ENCODE data around the gene KRT24. TPM values are rescaled to one million over a fixed set of nuclear protein-coding genes. Genes with fewer than 3 reads are reported as not detected.

KRT24 gene
- total RNA-seq, 1 donor from 2014 or later = not detected

GRCh38 chr17:40651939-40652338, 51.6 kb downstream of the KRT24 start:
- no peak overlapping the region for H3K4me3 Mint-ChIP-seq (ENCODE audit: unreplicated experiment)
- no peaks in the 10 kb centered on the region for H4K20me1 ChIP-seq (ENCODE audit: insufficient read depth, low read length)
- no peaks in the 10 kb centered on the region for H3K36me3 Mint-ChIP-seq (ENCODE audit: low read depth, unreplicated experiment)
- no peaks in the 10 kb centered on the region for H3K9me3 ChIP-seq (ENCODE audit: insufficient read depth, low read depth, low read length)
- peaks cover 15% of the 10 kb centered on the region for H3K79me2 ChIP-seq (ENCODE audit: insufficient read depth, low read length)
- no peak overlapping the region for H2AFZ ChIP-seq (ENCODE audit: low read depth, low read length)
- no peak overlapping the region for H3K27ac Mint-ChIP-seq (ENCODE audit: unreplicated experiment)
- H3K4me3 ChIP-seq (ENCODE audit: insufficient read depth, low read depth, low read length) = no peak overlapping the region
- no peak overlapping the region for H3K9ac ChIP-seq (ENCODE audit: low read length)
- no peak overlapping the region for H3K27ac ChIP-seq (ENCODE audit: low read depth, low read length)
- no peak for TF ChIP-seq CTCF (IDR thresholded peaks at IDR 0.05; ENCODE audit: insufficient read depth, low read depth, low read length)
- no peak for TF ChIP-seq EZH2 (IDR thresholded peaks at IDR 0.05; ENCODE audit: insufficient read depth, low read length)
- no peaks in the 10 kb centered on the region for H3K36me3 ChIP-seq (ENCODE audit: insufficient read depth, low read length)
- peaks cover 9% of the 10 kb centered on the region for H3K4me1 ChIP-seq (ENCODE audit: insufficient read depth, low read length)
- no peak overlapping the region for H3K4me2 ChIP-seq (ENCODE audit: low read length)
- no peaks in the 10 kb centered on the region for H3K9me3 Mint-ChIP-seq (ENCODE audit: unreplicated experiment)
- no peaks in the 10 kb centered on the region for H3K27me3 Mint-ChIP-seq (ENCODE audit: low read depth, unreplicated experiment)
- DNase-seq (ENCODE audit: low read depth) (no peak), FAIRE-seq (no peak)
- H3K27me3 ChIP-seq (ENCODE audit: insufficient read depth, low read length) = peaks cover 2% of the 10 kb centered on the region
- peaks cover 3% of the 10 kb centered on the region for H3K4me1 Mint-ChIP-seq (ENCODE audit: low read depth, unreplicated experiment)

DNA sequence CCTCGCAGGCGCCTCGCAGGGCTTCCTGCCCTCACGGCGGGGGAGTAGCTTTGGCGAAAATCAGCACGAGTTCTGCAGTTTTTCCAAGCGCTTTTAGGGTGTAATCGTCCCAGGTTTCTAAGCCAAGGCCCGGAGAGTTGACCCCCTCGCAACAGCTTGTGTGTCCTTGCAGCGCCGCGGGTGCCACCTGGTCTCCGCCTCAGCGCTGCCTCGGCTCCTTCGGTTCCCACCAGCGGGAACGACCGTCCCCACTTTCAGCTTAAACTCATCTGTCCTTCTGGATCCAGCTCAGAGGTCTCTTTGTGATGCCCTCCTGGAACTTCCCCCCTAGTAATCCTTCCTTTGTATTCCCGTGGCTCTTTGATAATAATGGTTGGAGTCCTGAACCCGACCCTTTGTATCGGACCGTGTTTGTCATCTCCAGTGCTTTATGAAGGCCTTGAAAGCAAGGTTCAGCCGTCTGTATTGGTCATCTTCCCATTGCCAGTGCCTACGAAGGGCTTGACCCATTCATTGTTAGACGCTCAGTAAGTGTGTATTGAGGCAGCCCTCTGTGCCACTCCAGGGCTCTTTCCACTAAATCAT, 55.1 kb downstream of the KRT24 start:
- Histone ChIP-seq H3K27me3 (ENCODE audit: insufficient read depth, low read length) (no peaks in the 10 kb centered on the region), H3K79me2 (ENCODE audit: insufficient read depth, low read length) (peaks cover 50% of the 10 kb centered on the region), H2AFZ (ENCODE audit: low read depth, low read length) (peak overlapping the region; percentile 92), H3K4me2 (ENCODE audit: low read length) (peak overlapping the region; percentile 85), H3K9me3 (ENCODE audit: insufficient read depth, low read depth, low read length) (no peaks in the 10 kb centered on the region), H3K36me3 (ENCODE audit: insufficient read depth, low read length) (peaks cover 15% of the 10 kb centered on the region), H3K9ac (ENCODE audit: low read length) (peak overlapping the region; percentile 99), H3K4me3 (ENCODE audit: insufficient read depth, low read depth, low read length) (peak overlapping the region; percentile 96), H3K27ac (ENCODE audit: low read depth, low read length) (peak overlapping the region; percentile 98), H4K20me1 (ENCODE audit: insufficient read depth, low read length) (no peaks in the 10 kb centered on the region), H3K4me1 (ENCODE audit: insufficient read depth, low read length) (peaks cover 19% of the 10 kb centered on the region)
- DNase-seq (ENCODE audit: low read depth) (peak; percentile 18), FAIRE-seq (no peak)
- Mint-ChIP-seq H3K27ac (ENCODE audit: unreplicated experiment) (peak overlapping the region; percentile 99), H3K9me3 (ENCODE audit: unreplicated experiment) (no peaks in the 10 kb centered on the region), H3K36me3 (ENCODE audit: low read depth, unreplicated experiment) (peaks cover 2% of the 10 kb centered on the region), H3K4me1 (ENCODE audit: low read depth, unreplicated experiment) (peaks cover 12% of the 10 kb centered on the region), H3K4me3 (ENCODE audit: unreplicated experiment) (peak overlapping the region; percentile 85), H3K27me3 (ENCODE audit: low read depth, unreplicated experiment) (no peaks in the 10 kb centered on the region)
- TF ChIP-seq EZH2 (IDR thresholded peaks at IDR 0.05; ENCODE audit: insufficient read depth, low read length) (no peak), CTCF (IDR thresholded peaks at IDR 0.05; ENCODE audit: insufficient read depth, low read depth, low read length) (no peak)

Other genes starting within 250 kb of the KRT24 start
- not detected in 2 replicates for gene TNS4, start 202.1 kb downstream of the KRT24 start, total RNA-seq
- not detected in 2 replicates for gene CCR7, start 138.3 kb downstream of the KRT24 start, total RNA-seq
- 75.0 and 89.5 TPM in 2 replicates for gene SMARCE1, start 55.9 kb downstream of the KRT24 start, total RNA-seq
- gene KRT222, start 38.6 kb downstream of the KRT24 start, total RNA-seq = 0.14 and 0.43 TPM in 2 replicates
- not detected in 2 replicates for gene KRT25, start 51.6 kb upstream of the KRT24 start, total RNA-seq
- not detected in 2 replicates for gene KRT26, start 68.4 kb upstream of the KRT24 start, total RNA-seq
- not detected in 2 replicates for gene KRT27, start 78.8 kb upstream of the KRT24 start, total RNA-seq
- gene KRT28, start 96.2 kb upstream of the KRT24 start, total RNA-seq = not detected in 2 replicates
- 49.7 and 50.6 TPM in 2 replicates for gene KRT10, start 118.9 kb upstream of the KRT24 start, total RNA-seq
- gene KRT12, start 163.5 kb upstream of the KRT24 start, total RNA-seq = not detected in 2 replicates
- not detected in 2 replicates for gene KRT20, start 181.5 kb upstream of the KRT24 start, total RNA-seq
- gene KRT23, start 233.9 kb upstream of the KRT24 start, total RNA-seq = not detected in 2 replicates

Data from astrocyte (in vitro differentiated cells and primary cell).